Gastrocnemius medialis (tissue), 4 donors: Measurements from ENCODE around the gene GTF2B.

ENCODE experiments used
- CTCF ChIP-seq, 5 experiments: fragments of 450-650 bp in 3 of 5; fragments of 200-600 bp in 2 of 5; sonication (generic) in 2 of 5; IDR thresholded peaks in 4 of 5; conservative IDR thresholded peaks in 1 of 5; 1 replicate in 4 of 5; 2 replicates in 1 of 5; pipeline ENCODE4 v1.5.1; 2016 to 2019; ENCODE audit warnings: antibody characterized with exemption in 5 of 5, mild to moderate bottlenecking in 3 of 5, moderate library complexity in 3 of 5
- POLR2A ChIP-seq, 2 donors: fragments of 450-650 bp; IDR thresholded peaks; one replicate each; pipeline ENCODE4 v1.6.1; 2017; ENCODE audit warnings: antibody characterized with exemption in 2 of 2, mild to moderate bottlenecking in 2 of 2, moderate library complexity in 2 of 2

- TF ChIP-seq CTCF (IDR thresholded peaks at IDR 0.05 in 4 of 5, conservative IDR thresholded peaks at IDR 0.05 in 1 of 5) (no peak), POLR2A (IDR thresholded peaks at IDR 0.05) (no peak)
Observed at GRCh38 chr1:88890791-88891317, 513 bp downstream of the GTF2B start.
